Measurements from ENCODE around the gene CBFA2T3. TPM values are rescaled to one million over a fixed set of nuclear protein-coding genes. Genes with fewer than 3 reads are reported as not detected.

CBFA2T3 gene
- total and polyA plus RNA-seq, 2 donors (not counting 1 experiment from before 2014, with no cell fraction given) = 40.8 to 58.3 TPM

DNA sequence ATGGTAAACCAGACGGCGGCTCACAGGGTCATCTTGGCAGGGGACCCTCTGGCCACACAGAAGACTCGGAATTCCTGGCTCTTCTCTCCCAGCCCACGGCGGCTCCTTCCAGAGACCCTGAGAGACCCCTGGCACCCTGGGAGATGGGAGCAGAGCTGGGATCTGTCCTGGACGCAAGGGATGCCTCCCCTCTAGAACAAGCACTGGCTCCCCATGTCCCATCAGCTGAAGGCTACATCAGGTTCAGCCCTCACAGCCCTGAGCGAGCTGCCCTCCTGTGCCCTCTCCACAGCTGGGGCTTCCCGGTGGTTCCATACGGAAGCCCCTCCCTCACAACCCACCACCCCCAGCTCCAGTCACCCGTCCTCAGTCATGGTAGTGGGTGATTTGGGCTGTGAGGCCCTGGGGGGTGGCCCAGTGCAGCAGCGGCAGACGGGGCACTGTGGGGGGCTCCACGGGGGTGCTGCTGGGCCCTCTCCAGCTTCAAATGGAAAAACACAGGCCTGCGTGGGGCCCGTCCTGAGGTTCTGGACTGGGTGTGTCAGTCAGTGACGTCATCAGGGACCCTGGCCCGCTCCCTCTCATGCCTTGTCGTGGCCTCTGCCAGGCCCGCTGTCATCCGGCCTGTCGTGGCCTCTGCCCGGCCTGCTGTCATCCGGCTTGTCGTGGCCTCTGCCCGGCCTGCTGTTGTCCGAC lies 13.0 kb upstream of the CBFA2T3 start:
- Mint-ChIP-seq H3K9me3 (ENCODE audit: insufficient read depth) (no peaks in the 10 kb centered on the region), H3K27ac (no peak overlapping the region), H3K27me3 (no peaks in the 10 kb centered on the region), H3K4me1 (peaks cover 32% of the 10 kb centered on the region), H3K4me3 (no peak overlapping the region)
- Histone ChIP-seq H3K4me3 (ENCODE audit: control extremely low read depth in 1 of 5, extremely low read depth in 1 of 5, insufficient read depth in 1 of 5, low read depth in 2 of 5, low read length in 4 of 5) (no peak overlapping the region), H3K9me3 (ENCODE audit: control extremely low read depth in 1 of 3, control insufficient read depth in 2 of 3, insufficient read depth in 1 of 3, low read length in 2 of 3) (peaks cover 0 to 3% (median 0%) of the 10 kb centered on the region in 3 donors), H3K36me3 (replicated peaks in 1 of 2; ENCODE audit: control extremely low read depth in 1 of 2, control insufficient read depth in 1 of 2, extremely low read depth in 1 of 2, insufficient read depth in 2 of 2, low read length in 1 of 2) (no peaks in the 10 kb centered on the region), H3K27ac (ENCODE audit: low read length in 2 of 2) (no peak overlapping the region), H3K79me2 (ENCODE audit: control insufficient read depth, insufficient read depth, low read length) (peaks cover 26% of the 10 kb centered on the region), H3K9ac (ENCODE audit: low read length) (no peak overlapping the region), H3K27me3 (replicated peaks in 1 of 4; ENCODE audit: control extremely low read depth in 1 of 4, control insufficient read depth in 3 of 4, insufficient read depth in 4 of 4, low read length in 3 of 4) (peaks cover 0 to 5% (median 0%) of the 10 kb centered on the region in 4 experiments), H3K4me1 (ENCODE audit: control insufficient read depth in 2 of 2, insufficient read depth in 2 of 2, low read length in 2 of 2) (peaks cover 34 to 39% of the 10 kb centered on the region in 2 donors), H2AFZ (ENCODE audit: insufficient read depth, low read depth, low read length, poor library complexity, severe bottlenecking) (no peak overlapping the region), H4K20me1 (ENCODE audit: control insufficient read depth, insufficient read depth, low read length, poor library complexity, severe bottlenecking) (no peaks in the 10 kb centered on the region), H3K4me2 (replicated peaks; ENCODE audit: low read depth, low read length, poor library complexity, severe bottlenecking) (no peak overlapping the region)
- ATAC-seq (ENCODE audit: low read depth) = no peak
- 93% methylated on average over 22 of the region's 26 CpGs for WGBS (ENCODE audit: insufficient coverage)
- intact Hi-C loops (cut with micrococcal nuclease) = no loop called here
- DNase-seq = no peak
- TF ChIP-seq, protein P1, sequence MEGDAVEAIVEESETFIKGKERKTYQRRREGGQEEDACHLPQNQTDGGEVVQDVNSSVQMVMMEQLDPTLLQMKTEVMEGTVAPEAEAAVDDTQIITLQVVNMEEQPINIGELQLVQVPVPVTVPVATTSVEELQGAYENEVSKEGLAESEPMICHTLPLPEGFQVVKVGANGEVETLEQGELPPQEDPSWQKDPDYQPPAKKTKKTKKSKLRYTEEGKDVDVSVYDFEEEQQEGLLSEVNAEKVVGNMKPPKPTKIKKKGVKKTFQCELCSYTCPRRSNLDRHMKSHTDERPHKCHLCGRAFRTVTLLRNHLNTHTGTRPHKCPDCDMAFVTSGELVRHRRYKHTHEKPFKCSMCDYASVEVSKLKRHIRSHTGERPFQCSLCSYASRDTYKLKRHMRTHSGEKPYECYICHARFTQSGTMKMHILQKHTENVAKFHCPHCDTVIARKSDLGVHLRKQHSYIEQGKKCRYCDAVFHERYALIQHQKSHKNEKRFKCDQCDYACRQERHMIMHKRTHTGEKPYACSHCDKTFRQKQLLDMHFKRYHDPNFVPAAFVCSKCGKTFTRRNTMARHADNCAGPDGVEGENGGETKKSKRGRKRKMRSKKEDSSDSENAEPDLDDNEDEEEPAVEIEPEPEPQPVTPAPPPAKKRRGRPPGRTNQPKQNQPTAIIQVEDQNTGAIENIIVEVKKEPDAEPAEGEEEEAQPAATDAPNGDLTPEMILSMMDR (IDR thresholded peaks at IDR 0.05) = no peak
- TF ChIP-seq EZH2 (IDR thresholded peaks at IDR 0.05; ENCODE audit: borderline replicate concordance, insufficient read depth, low read depth, low read length, poor library complexity, severe bottlenecking) = no peak
- ChIA-PET CTCF (no interaction called here), POLR2A (interaction anchor here (0.6 kb wide), 1 partner anchor 181 kb away, joined by 3 read pairs; the partner anchor contains the start of gene CDH15)

Data from B cell (primary cell).